Vagina (tissue), 2 donors: ENCODE measurements around the gene TTLL11. TPM values are rescaled to one million over a fixed set of nuclear protein-coding genes. Genes with fewer than 3 reads are reported as not detected.

Source experiments
- DNase-seq, 2 donors: peaks; one replicate each; pipeline ENCODE4 v3.0.0-alpha.2; 2017; ENCODE audit errors: extremely low spot score in 2 of 2
- H3K27ac ChIP-seq: fragments of 200-600 bp; sonication (generic); one replicate; pipeline ENCODE4 v1.5.1; 2019
- H3K27me3 ChIP-seq: fragments of 200-600 bp; sonication (generic); one replicate; pipeline ENCODE4 v1.5.1; 2019
- H3K36me3 ChIP-seq, 2 donors: fragments of 200-600 bp; sonication (generic); one replicate each; pipeline ENCODE4 v1.5.1; 2017 to 2019
- H3K4me1 ChIP-seq: fragments of 200-600 bp; sonication (generic); one replicate; pipeline ENCODE4 v1.5.1; 2019
- H3K4me3 ChIP-seq, 2 donors: fragments of 200-600 bp; sonication (generic); 1 replicate in 1 of 2; 2 replicates in 1 of 2; pipeline ENCODE4 v1.5.1; 2016 to 2019
- H3K9me3 ChIP-seq: fragments of 200-600 bp; sonication (generic); one replicate; pipeline ENCODE4 v1.5.1; 2019
- POLR2A ChIP-seq, 2 donors: fragments of 450-650 bp; IDR thresholded peaks; one replicate each; pipeline ENCODE4 v1.6.1; 2017; ENCODE audit warnings: antibody characterized with exemption in 2 of 2, mild to moderate bottlenecking in 2 of 2, moderate library complexity in 2 of 2
- POLR2AphosphoS5 ChIP-seq, 2 donors: sonication (generic); formaldehyde crosslinking; IDR thresholded peaks; one replicate each; pipeline ENCODE4 v1.9.0; 2017; ENCODE audit warnings: antibody characterized with exemption in 2 of 2, mild to moderate bottlenecking in 2 of 2, low read depth in 1 of 2; ENCODE audit not compliant: insufficient read depth in 1 of 2
- intact Hi-C: fragments of 100-400 bp; cut with DNase I; formaldehyde crosslinking; loops from one replicate; pipeline ENCODE4 v1.15.1; 2023
- total RNA-seq: library from RNA; depleted of rRNA; stranded (reverse); fragments of >200 nt; gene quantifications from one replicate; pipeline ENCODE4 v1.2.3, GENCODE V29; 2016
- TF ChIP-seq, protein P1 (sequence below), 3 experiments: fragments of 450-650 bp in 2 of 3; fragments of 200-600 bp in 1 of 3; sonication (generic) in 1 of 3; IDR thresholded peaks; one replicate each; pipeline ENCODE4 v1.5.1; 2017 to 2019; ENCODE audit warnings: antibody characterized with exemption in 3 of 3, mild to moderate bottlenecking in 2 of 3, moderate library complexity in 2 of 3

The TTLL11 gene
- total RNA-seq, 1 donor from 2014 or later = 11.0 TPM

DNA sequence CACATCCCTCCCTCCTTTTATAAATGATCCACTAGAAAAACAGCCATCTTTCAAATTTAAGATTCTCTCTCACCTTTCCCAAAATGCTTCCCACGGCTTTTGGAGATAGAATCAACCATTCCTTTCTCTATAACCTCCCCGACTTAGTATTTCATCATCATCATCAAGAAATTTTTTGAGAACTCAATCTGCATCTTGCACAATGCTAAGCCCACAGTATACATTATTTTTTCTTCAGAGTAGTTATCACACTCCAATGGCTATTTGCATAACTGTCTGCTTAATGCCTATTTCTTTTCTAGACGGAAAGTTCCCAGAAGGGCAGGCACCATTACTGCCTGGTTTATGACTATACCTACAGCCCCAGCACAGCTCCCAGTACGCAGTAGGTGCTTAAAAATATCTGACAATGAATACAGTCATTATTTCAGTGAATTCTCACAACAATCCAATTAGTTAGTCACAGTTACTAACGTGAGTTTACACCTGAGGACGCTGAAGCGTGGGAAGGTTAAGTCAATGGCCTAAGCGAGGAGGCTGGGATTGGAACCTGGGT is 212.7 kb downstream of the TTLL11 start:
- TF ChIP-seq, protein P1, sequence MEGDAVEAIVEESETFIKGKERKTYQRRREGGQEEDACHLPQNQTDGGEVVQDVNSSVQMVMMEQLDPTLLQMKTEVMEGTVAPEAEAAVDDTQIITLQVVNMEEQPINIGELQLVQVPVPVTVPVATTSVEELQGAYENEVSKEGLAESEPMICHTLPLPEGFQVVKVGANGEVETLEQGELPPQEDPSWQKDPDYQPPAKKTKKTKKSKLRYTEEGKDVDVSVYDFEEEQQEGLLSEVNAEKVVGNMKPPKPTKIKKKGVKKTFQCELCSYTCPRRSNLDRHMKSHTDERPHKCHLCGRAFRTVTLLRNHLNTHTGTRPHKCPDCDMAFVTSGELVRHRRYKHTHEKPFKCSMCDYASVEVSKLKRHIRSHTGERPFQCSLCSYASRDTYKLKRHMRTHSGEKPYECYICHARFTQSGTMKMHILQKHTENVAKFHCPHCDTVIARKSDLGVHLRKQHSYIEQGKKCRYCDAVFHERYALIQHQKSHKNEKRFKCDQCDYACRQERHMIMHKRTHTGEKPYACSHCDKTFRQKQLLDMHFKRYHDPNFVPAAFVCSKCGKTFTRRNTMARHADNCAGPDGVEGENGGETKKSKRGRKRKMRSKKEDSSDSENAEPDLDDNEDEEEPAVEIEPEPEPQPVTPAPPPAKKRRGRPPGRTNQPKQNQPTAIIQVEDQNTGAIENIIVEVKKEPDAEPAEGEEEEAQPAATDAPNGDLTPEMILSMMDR (IDR thresholded peaks at IDR 0.05) = no peak
- TF ChIP-seq POLR2A (IDR thresholded peaks at IDR 0.05) = no peak
- TF ChIP-seq POLR2AphosphoS5 (IDR thresholded peaks at IDR 0.05; ENCODE audit: insufficient read depth in 1 of 2, low read depth in 1 of 2) = no peak
- intact Hi-C loops = no loop called here
- DNase-seq = no peak
- no peaks in the 10 kb centered on the region for H3K9me3 ChIP-seq
- no peak overlapping the region for H3K4me3 ChIP-seq
- H3K4me1 ChIP-seq = peaks cover 4% of the 10 kb centered on the region
- no peak overlapping the region for H3K27ac ChIP-seq
- H3K27me3 ChIP-seq = no peaks in the 10 kb centered on the region
- no peaks in the 10 kb centered on the region for H3K36me3 ChIP-seq

DNA sequence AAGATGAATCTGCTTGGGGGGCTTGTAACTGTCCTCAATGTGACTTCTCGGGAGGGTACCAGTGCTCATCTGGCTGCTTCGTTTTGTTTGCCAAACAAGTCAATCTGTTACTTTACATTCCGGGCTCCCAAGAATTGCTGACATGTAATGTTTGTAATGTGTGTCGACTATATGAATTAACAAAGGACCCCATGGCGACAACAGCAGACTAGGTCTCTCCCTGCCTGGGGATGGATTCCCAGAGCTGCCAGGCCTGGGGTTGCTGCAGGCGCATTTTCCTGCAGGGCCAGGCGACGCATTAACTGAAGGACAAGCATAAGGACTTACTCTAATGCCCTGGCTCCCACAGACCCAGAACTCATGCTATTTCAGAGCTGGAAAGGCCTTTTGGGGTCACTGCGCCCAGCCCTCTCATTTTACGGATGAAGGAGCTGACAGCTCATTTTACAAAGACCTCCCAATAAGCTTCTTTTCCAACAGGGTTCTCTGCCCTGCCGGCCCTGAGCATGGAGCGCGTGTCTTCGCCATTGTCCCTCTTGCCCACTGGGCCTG is 214.8 kb downstream of the TTLL11 start:
- no peaks in the 10 kb centered on the region for H3K36me3 ChIP-seq
- TF ChIP-seq, protein P1 (IDR thresholded peaks at IDR 0.05) = no peak
- TF ChIP-seq POLR2AphosphoS5 (IDR thresholded peaks at IDR 0.05; ENCODE audit: insufficient read depth in 1 of 2, low read depth in 1 of 2) = no peak
- TF ChIP-seq POLR2A (IDR thresholded peaks at IDR 0.05) = no peak
- no peak overlapping the region for H3K27ac ChIP-seq
- H3K9me3 ChIP-seq = no peaks in the 10 kb centered on the region
- DNase-seq = no peak
- H3K4me3 ChIP-seq = no peak overlapping the region
- H3K4me1 ChIP-seq = no peaks in the 10 kb centered on the region
- H3K27me3 ChIP-seq = no peaks in the 10 kb centered on the region
- intact Hi-C loops = no loop called here

DNA sequence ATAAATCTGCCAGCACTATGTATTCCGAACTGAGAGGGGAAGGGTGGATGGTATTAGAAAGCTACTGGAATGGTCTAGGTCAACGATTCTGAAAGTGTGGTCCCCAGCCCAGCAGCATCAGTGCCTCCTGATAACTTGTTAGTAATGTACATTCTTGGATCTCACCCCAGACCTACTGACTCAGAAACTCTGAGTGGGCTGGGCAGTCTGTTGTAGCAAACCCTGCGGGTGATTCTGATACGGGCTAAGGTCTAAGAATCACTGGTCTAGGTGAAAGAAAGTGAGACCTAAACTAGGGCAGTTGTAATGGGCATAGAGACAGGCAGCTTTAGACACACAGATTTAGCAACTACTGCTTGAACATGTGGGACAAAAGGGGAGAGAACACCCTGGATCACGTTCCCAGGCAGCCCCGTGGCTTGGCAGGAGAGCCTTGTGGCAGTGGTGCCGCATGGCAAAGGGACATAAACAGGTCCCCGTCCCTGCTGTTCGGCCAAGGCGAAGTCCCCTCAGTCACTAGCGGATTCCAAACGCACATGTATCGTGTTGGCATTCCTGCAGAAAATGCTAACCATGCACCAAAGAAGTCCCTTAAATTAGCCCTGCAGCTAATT is 216.3 kb downstream of the TTLL11 start:
- no peaks in the 10 kb centered on the region for H3K36me3 ChIP-seq
- no peak overlapping the region for H3K27ac ChIP-seq
- intact Hi-C loops = no loop called here
- no peaks in the 10 kb centered on the region for H3K4me1 ChIP-seq
- no peaks in the 10 kb centered on the region for H3K27me3 ChIP-seq
- no peak for DNase-seq
- no peaks in the 10 kb centered on the region for H3K9me3 ChIP-seq
- TF ChIP-seq, protein P1 (IDR thresholded peaks at IDR 0.05) = no peak
- TF ChIP-seq POLR2A (IDR thresholded peaks at IDR 0.05) (no peak), POLR2AphosphoS5 (IDR thresholded peaks at IDR 0.05; ENCODE audit: insufficient read depth in 1 of 2, low read depth in 1 of 2) (no peak)
- H3K4me3 ChIP-seq = no peak overlapping the region

DNA sequence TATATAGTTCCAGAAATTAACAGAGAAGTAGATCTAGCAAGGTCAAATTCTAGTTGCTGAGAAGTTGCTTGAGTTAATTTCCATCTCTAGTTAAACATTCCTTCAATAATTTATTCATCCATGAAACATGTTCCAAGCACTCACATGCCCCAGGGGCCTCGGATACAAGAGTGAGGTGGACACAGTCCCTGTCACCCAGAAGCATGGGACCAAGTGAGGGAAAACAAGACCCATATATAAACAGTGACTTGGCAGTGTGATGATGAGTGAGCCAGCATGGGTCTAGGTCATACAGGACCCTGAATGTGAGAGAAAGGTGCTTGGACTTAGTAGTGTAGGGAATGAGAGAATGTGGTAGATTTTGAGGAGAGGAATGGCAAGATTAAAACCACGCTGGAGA is 216.9 kb downstream of the TTLL11 start:
- no peaks in the 10 kb centered on the region for H3K4me1 ChIP-seq
- no peak overlapping the region for H3K27ac ChIP-seq
- DNase-seq = no peak
- H3K36me3 ChIP-seq = no peaks in the 10 kb centered on the region
- H3K9me3 ChIP-seq = no peaks in the 10 kb centered on the region
- H3K27me3 ChIP-seq = no peaks in the 10 kb centered on the region
- intact Hi-C loops = no loop called here
- no peak overlapping the region for H3K4me3 ChIP-seq
- no peak for TF ChIP-seq POLR2A (IDR thresholded peaks at IDR 0.05)
- no peak for TF ChIP-seq POLR2AphosphoS5 (IDR thresholded peaks at IDR 0.05; ENCODE audit: insufficient read depth in 1 of 2, low read depth in 1 of 2)
- TF ChIP-seq, protein P1 (IDR thresholded peaks at IDR 0.05) = no peak

DNA sequence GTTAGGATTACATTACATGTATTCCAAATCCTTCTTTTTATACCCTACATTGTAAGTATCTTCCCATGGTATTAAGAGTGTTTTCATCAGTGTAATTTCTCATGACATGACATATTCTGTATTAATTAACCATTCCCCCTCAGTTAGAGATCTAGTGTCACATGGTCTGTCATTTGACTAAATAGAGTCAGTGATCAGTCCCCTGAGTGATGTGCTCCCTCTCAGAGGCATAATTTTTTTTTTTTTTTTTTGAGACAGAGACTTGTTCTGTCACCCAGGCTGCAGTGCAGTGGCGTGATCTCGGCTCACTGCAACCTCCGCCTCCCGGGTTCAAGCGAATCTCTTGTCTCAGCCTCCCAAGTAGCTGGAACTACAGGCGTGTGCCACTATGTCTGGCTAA is 218.6 kb downstream of the TTLL11 start:
- no peaks in the 10 kb centered on the region for H3K9me3 ChIP-seq
- H3K36me3 ChIP-seq = no peaks in the 10 kb centered on the region
- H3K27ac ChIP-seq = no peak overlapping the region
- DNase-seq = no peak
- no peaks in the 10 kb centered on the region for H3K4me1 ChIP-seq
- no peaks in the 10 kb centered on the region for H3K27me3 ChIP-seq
- intact Hi-C loops = no loop called here
- no peak overlapping the region for H3K4me3 ChIP-seq
- TF ChIP-seq POLR2AphosphoS5 (IDR thresholded peaks at IDR 0.05; ENCODE audit: insufficient read depth in 1 of 2, low read depth in 1 of 2) (no peak), POLR2A (IDR thresholded peaks at IDR 0.05) (no peak)
- TF ChIP-seq, protein P1 (IDR thresholded peaks at IDR 0.05) = no peak
